HCT116 (cell line): ENCODE data around the gene BAHD1. TPM values are rescaled to one million over a fixed set of nuclear protein-coding genes. Genes with fewer than 3 reads are reported as not detected.

ENCODE experiments used
- ATAC-seq: fragments of 200-7000 bp; cut with Tn5 transposase; 2 replicates; pipeline ENCODE4 v1.9.1; 2020; ENCODE audit warnings: mild to moderate bottlenecking, moderate library complexity
- BruUV-seq: library from RNA; stranded (reverse); fragments of 400-500 nt; replicated peaks from 2 replicates; lab custom pipeline; 2021; lab: Mats Ljungman, UMichigan
- CTCF ChIA-PET: fragments of 300-600 bp; sonication (Branson Sonifier 250); formaldehyde crosslinking; loops from one replicate; lab custom pipeline; 2021; ENCODE audit warnings: antibody characterized with exemption; lab: Charles Lee
- POLR2A ChIA-PET: fragments of 300-600, 350-600 bp; sonication (Branson Sonifier 250); formaldehyde crosslinking; loops from one replicate; lab custom pipeline; 2021; ENCODE audit warnings: antibody characterized with exemption; lab: Charles Lee
- RAD21 ChIA-PET, 2 experiments: fragments of 300-600 bp; sonication (Branson Sonifier 250); formaldehyde crosslinking; loops; one replicate each; lab custom pipeline; 2023; ENCODE audit warnings: low total read pairs in 2 of 2; ENCODE audit not compliant: uncharacterized antibody in 2 of 2, unreplicated experiment in 2 of 2, low non-redundant PET in 1 of 2; lab: Charles Lee
- DNase-seq: peaks from one replicate; pipeline ENCODE4 v3.0.0-alpha.2; 2010; ENCODE audit warnings: low read depth, low spot score
- H2AFZ ChIP-seq: fragments of 200-600 bp; shearing (Covaris generic), sonication (generic); 2 replicates; pipeline ENCODE4 v1.6.1; 2017; ENCODE audit warnings: low read depth, mixed run types, mixed read lengths, antibody characterized with exemption, low read length; ENCODE audit not compliant: poor library complexity, severe bottlenecking
- H3K27ac ChIP-seq: 2 replicates; pipeline ENCODE4 v1.5.1; 2012; ENCODE audit warnings: low read depth, low read length
- H3K27me3 ChIP-seq: fragments of 200-600 bp; sonication (generic); 2 replicates; pipeline ENCODE4 v1.6.1; 2016; ENCODE audit warnings: mixed run types, low read length, mixed read lengths; ENCODE audit not compliant: insufficient read depth
- H3K36me3 ChIP-seq, 2 experiments: fragments of 200-500 bp in 1 of 2; fragments of 200-600 bp in 1 of 2; sonication (Bioruptor generic) in 1 of 2; sonication (generic) in 1 of 2; 2 replicates each; pipeline versions ENCODE4 v1.5.1 to v1.6.1; 2014 to 2016; ENCODE audit warnings: low read length in 2 of 2, inconsistent platforms in 1 of 2, mixed read lengths in 1 of 2, mixed run types in 1 of 2; ENCODE audit not compliant: insufficient read depth in 2 of 2, control insufficient read depth in 1 of 2
- H3K4me1 ChIP-seq, 2 experiments: fragments of 200-600 bp in 1 of 2; sonication (generic) in 1 of 2; 2 replicates each; pipeline versions ENCODE4 v1.5.1 to v1.6.1; 2012 to 2017; ENCODE audit warnings: low read length in 2 of 2, inconsistent platforms in 1 of 2, mild to moderate bottlenecking in 1 of 2, mixed read lengths in 1 of 2, mixed run types in 1 of 2, moderate library complexity in 1 of 2; ENCODE audit not compliant: insufficient read depth in 2 of 2, control insufficient read depth in 1 of 2
- H3K4me2 ChIP-seq: fragments of 200-600 bp; sonication (generic); 2 replicates; pipeline ENCODE4 v1.6.1; 2017; ENCODE audit warnings: mixed run types, low read length, mixed read lengths
- H3K4me3 ChIP-seq, 2 experiments: fragments of 200-600 bp in 1 of 2; sonication (generic) in 1 of 2; replicated peaks in 1 of 2; 2 replicates each; pipeline ENCODE4 v1.5.1; 2011 to 2016; ENCODE audit warnings: low read length in 2 of 2, control low read depth in 1 of 2, low read depth in 1 of 2, mild to moderate bottlenecking in 1 of 2, mixed read lengths in 1 of 2, mixed run types in 1 of 2
- H3K79me2 ChIP-seq: fragments of 200-600 bp; sonication (generic); 2 replicates; pipeline ENCODE4 v1.6.1; 2017; ENCODE audit warnings: mild to moderate bottlenecking, mixed run types, low read length, moderate library complexity, mixed read lengths; ENCODE audit not compliant: insufficient read depth
- H3K9ac ChIP-seq: fragments of 200-600 bp; sonication (generic); 2 replicates; pipeline ENCODE4 v1.6.1; 2016; ENCODE audit warnings: low read length, mixed read lengths
- H3K9me2 ChIP-seq: fragments of 200-600 bp; sonication (generic), shearing (Covaris generic); 2 replicates; pipeline ENCODE4 v1.6.1; 2017; ENCODE audit warnings: mixed run types, mild to moderate bottlenecking, moderate library complexity; ENCODE audit not compliant: insufficient read depth
- H3K9me3 ChIP-seq, 2 experiments: fragments of 200-500 bp in 1 of 2; fragments of 200-600 bp in 1 of 2; sonication (Bioruptor generic) in 1 of 2; sonication (generic) in 1 of 2; 2 replicates each; pipeline ENCODE4 v1.6.1; 2014 to 2017; ENCODE audit warnings: low read length in 2 of 2, mixed read lengths in 2 of 2, inconsistent platforms in 1 of 2, low read depth in 1 of 2, mild to moderate bottlenecking in 1 of 2, mixed run types in 1 of 2, moderate library complexity in 1 of 2; ENCODE audit not compliant: control insufficient read depth in 1 of 2, insufficient read depth in 1 of 2
- H4K20me1 ChIP-seq: fragments of 200-600 bp; sonication (generic), shearing (Covaris generic); 2 replicates; pipeline ENCODE4 v1.6.1; 2017; ENCODE audit warnings: mixed run types, mild to moderate bottlenecking, moderate library complexity; ENCODE audit not compliant: insufficient read depth
- EZH2 ChIP-seq: fragments of 200-600 bp; sonication (generic); IDR thresholded peaks from 2 replicates; pipeline ENCODE4 v1.6.1; 2017; ENCODE audit warnings: antibody characterized with exemption, mixed run types
- REST ChIP-seq: IDR thresholded peaks from 2 replicates; pipeline ENCODE4 v1.6.1; 2012; ENCODE audit warnings: low read depth
- SRF ChIP-seq: IDR thresholded peaks from 2 replicates; pipeline ENCODE4 v1.6.1; 2012; ENCODE audit warnings: low read depth
- ZFX ChIP-seq: fragments of 450-650 bp; IDR thresholded peaks from 2 replicates; pipeline ENCODE4 v1.6.1; 2017
- ZNF274 ChIP-seq: fragments of 200-500 bp; sonication (Bioruptor generic); IDR thresholded peaks from 2 replicates; pipeline ENCODE4 v1.6.1; 2014; ENCODE audit warnings: mild to moderate bottlenecking, low read depth, low read length, inconsistent platforms
- intact Hi-C: fragments of 100-400 bp; cut with micrococcal nuclease; formaldehyde crosslinking; loops from 2 replicates; pipeline ENCODE4 v1.10.0; 2022
- total RNA-seq: library from RNA; stranded (reverse); gene quantifications from one replicate; pipeline ENCODE4 v1.2.1, GENCODE V29; 2021; ENCODE audit not compliant: unreplicated experiment

Gene BAHD1
- total RNA-seq, 1 experiment from 2014 or later = 25.0 TPM

- no peak; the same call in 1 of the 2 replicates for TF ChIP-seq REST
These were observed 27.7 kb upstream of the BAHD1 start (continued) for GRCh38 chr15:40413036-40413435.

- peaks cover 0 to under 1% of the 10 kb centered on the region in 2 experiments; a peak in 1 of 4 replicates for H3K4me1 ChIP-seq
- H3K9me3 ChIP-seq = no peaks in the 10 kb centered on the region
- H4K20me1 ChIP-seq = no peaks in the 10 kb centered on the region
- H3K4me2 ChIP-seq = no peak overlapping the region
- H3K27ac ChIP-seq = no peak overlapping the region
- no peak overlapping the region for H2AFZ ChIP-seq
- H3K79me2 ChIP-seq = no peaks in the 10 kb centered on the region
- CTCF ChIA-PET = no interaction called here
- peaks cover 38 to 55% of the 10 kb centered on the region in 2 experiments for H3K36me3 ChIP-seq
- H3K9me2 ChIP-seq = no peaks in the 10 kb centered on the region
- no peak for TF ChIP-seq ZFX
- TF ChIP-seq ZNF274 = no peak
- no peak for TF ChIP-seq EZH2
- TF ChIP-seq SRF = no peak
- DNase-seq (no peak), ATAC-seq (no peak)
- BruUV-seq = no TSS peak
- POLR2A ChIA-PET = interaction anchor here (1.5 kb wide), 1 partner anchor 9 kb away, joined by 5 read pairs; the partner anchor contains the start of gene IVD
- intact Hi-C loops = no loop called here
- no peak overlapping the region for H3K9ac ChIP-seq
- H3K27me3 ChIP-seq = no peaks in the 10 kb centered on the region
- RAD21 ChIA-PET = no interaction called here
- H3K4me3 ChIP-seq = no peak overlapping the region
These were observed 25.9 kb upstream of the BAHD1 start for GRCh38 chr15:40414816-40415215.
